Psoas muscle (tissue), 8 donors: ENCODE results near the gene GALK1. TPM values are rescaled to one million over a fixed set of nuclear protein-coding genes. Genes with fewer than 3 reads are reported as not detected.
A peak's percentile ranks its signal among the peaks of the same experiment; 100 is the strongest.

Source experiments
- ATAC-seq, 4 donors: fragments of 200-7000 bp; cut with Tn5 transposase; one replicate each; pipeline ENCODE4 v1.9.1; 2020; ENCODE audit warnings: moderate library complexity in 3 of 4, mild to moderate bottlenecking in 2 of 4
- DNase-seq, 2 donors: peaks; one replicate each; pipeline ENCODE4 v3.0.0-alpha.2; 2020
- H3K27ac ChIP-seq: fragments of 200-600 bp; one replicate; pipeline ENCODE4 v1.8.0; 2022
- H3K27me3 ChIP-seq, 3 donors: fragments of 200-600 bp in 1 of 3; one replicate each; pipeline versions ENCODE4 v1.6.1 to v1.8.0; 2013 to 2022; ENCODE audit warnings: low read length in 2 of 3, mild to moderate bottlenecking in 2 of 3, moderate library complexity in 1 of 3; ENCODE audit not compliant: insufficient read depth in 3 of 3
- H3K36me3 ChIP-seq, 2 donors: fragments of 200-600 bp in 1 of 2; one replicate each; pipeline versions ENCODE4 v1.6.1 to v1.8.0; 2013 to 2022; ENCODE audit warnings: low read depth in 1 of 2, mild to moderate bottlenecking in 1 of 2, moderate library complexity in 1 of 2; ENCODE audit not compliant: insufficient read depth in 1 of 2
- H3K4me1 ChIP-seq: fragments of 200-600 bp; one replicate; pipeline ENCODE4 v1.8.0; 2022
- H3K4me3 ChIP-seq: fragments of 200-600 bp; one replicate; pipeline ENCODE4 v1.8.0; 2022; ENCODE audit warnings: mild to moderate bottlenecking
- H3K9me3 ChIP-seq: fragments of 200-600 bp; one replicate; pipeline ENCODE4 v1.8.0; 2022
- CTCF ChIP-seq: fragments of 200-600 bp; IDR thresholded peaks from one replicate; pipeline ENCODE4 v1.8.0; 2022; ENCODE audit warnings: antibody characterized with exemption
- WGBS, 3 donors: extraction: QIAGEN DNeasy Blood & Tissue Kit; methylation state at CpG; one replicate each; pipeline versions ENCODE4 v1.1.6 to v1.1.7; 2013; 5-methylcytosine and 5-hydroxymethylcytosine counted together
- intact Hi-C, 2 donors: fragments of 100-400 bp; cut with DNase I; formaldehyde crosslinking; loops; one replicate each; pipeline versions ENCODE4 v1.11.0 to v1.14.2; 2022
- polyA plus RNA-seq, 3 donors: library from polyadenylated mRNA; stranded (reverse); fragments of 200-250 nt; gene quantifications; one replicate each; pipeline ENCODE4 v1.2.3, GENCODE V29; 2013
- total RNA-seq, 4 donors: library from RNA; stranded (reverse); fragmentation: NEBNext Ultra II Directional in 2 of 4; extraction: Animal tissue kit (Norgen Biotek cat#: 25700) in 2 of 4; gene quantifications; one replicate each; pipeline versions ENCODE4 v1.2.1 to v1.2.4, GENCODE V29; 2021 to 2023
- donor health status: healthy with polysubstance abuse.
- donor health status: DM: no; HTN: no; CAD: no; lungs with moderate emphysema.
- donor health status: Bipolar disorder and iron deficiency.
- donor health status: healthy.
- donor health status: DM: yes; HTN: yes; CAD: no.
- donor health status: DM: no; HTN: no; CAD: no.
- donor health status: DM: no; HTN: no; CAD: no.
- donor health status: DM: yes; HTN: yes; CAD: no.

The GALK1 gene
- total and polyA plus RNA-seq, 7 donors = 7.1 to 13.2 (median 9.8) TPM

- no peak for TF ChIP-seq CTCF
- intact Hi-C loops = no loop called here
- DNase-seq = no peak
- ATAC-seq = no peak
- no peak overlapping the region for H3K4me3 ChIP-seq
- peaks cover 0 to 27% (median 11%) of the 10 kb centered on the region in 3 donors for H3K27me3 ChIP-seq
- H3K9me3 ChIP-seq = no peaks in the 10 kb centered on the region
- 83 to 92% (median 87%) methylated on average over 22 to 23 of the region's 23 CpGs for WGBS, 3 donors
- no peaks in the 10 kb centered on the region for H3K36me3 ChIP-seq
- H3K27ac ChIP-seq = no peak overlapping the region
- H3K4me1 ChIP-seq = peaks cover 5% of the 10 kb centered on the region
These were observed 40.7 kb downstream of the GALK1 start for GRCh38 chr17:75724016-75725003.

- Histone ChIP-seq H3K27me3 (peaks cover 0 to 28% (median 11%) of the 10 kb centered on the region in 3 donors), H3K9me3 (no peaks in the 10 kb centered on the region), H3K4me1 (peaks cover 5% of the 10 kb centered on the region), H3K4me3 (no peak overlapping the region), H3K27ac (no peak overlapping the region), H3K36me3 (no peaks in the 10 kb centered on the region)
- intact Hi-C loops = no loop called here
- ATAC-seq = peak in 2 of 4 donors; percentile 10 to 32
- no peak for DNase-seq
- TF ChIP-seq CTCF = no peak
- 70 to 75% (median 74%) methylated on average over 15 to 18 of the region's 18 CpGs for WGBS, 3 donors
These were observed 41.6 kb downstream of the GALK1 start for GRCh38 chr17:75723171-75723930.

- peaks cover 5% of the 10 kb centered on the region for H3K4me1 ChIP-seq
- intact Hi-C loops = no loop called here
- no peak for TF ChIP-seq CTCF
- H3K4me3 ChIP-seq = no peak overlapping the region
- H3K27ac ChIP-seq = no peak overlapping the region
- WGBS, 3 donors = 91 to 94% (median 92%) methylated on average over 9 of the region's 9 CpGs
- no peak for ATAC-seq
- H3K9me3 ChIP-seq = no peaks in the 10 kb centered on the region
- peaks cover 0 to 28% (median 11%) of the 10 kb centered on the region in 3 donors for H3K27me3 ChIP-seq
- DNase-seq = no peak
- H3K36me3 ChIP-seq = no peaks in the 10 kb centered on the region
These were observed 42.4 kb downstream of the GALK1 start for GRCh38 chr17:75722542-75723095.

- 84 to 89% (median 89%) methylated on average over 5 of the region's 5 CpGs for WGBS, 3 donors
- TF ChIP-seq CTCF = no peak
- DNase-seq (no peak), ATAC-seq (no peak)
- no peaks in the 10 kb centered on the region for H3K36me3 ChIP-seq
- H3K9me3 ChIP-seq = no peaks in the 10 kb centered on the region
- H3K4me3 ChIP-seq = peak overlapping the region; percentile 61
- peaks cover 5% of the 10 kb centered on the region for H3K4me1 ChIP-seq
- H3K27me3 ChIP-seq = peaks cover 0 to 31% (median 11%) of the 10 kb centered on the region in 3 donors
- H3K27ac ChIP-seq = no peak overlapping the region
- intact Hi-C loops = no loop called here
These were observed 42.9 kb downstream of the GALK1 start for GRCh38 chr17:75722076-75722475.
